ENCODE results near the gene NSD2. TPM values are rescaled to one million over a fixed set of nuclear protein-coding genes. Genes with fewer than 3 reads are reported as not detected.
A peak's percentile ranks its signal among the peaks of the same experiment; 100 is the strongest.
"Not testable (repeated sequence)": the region's sequence is repeated elsewhere in the genome, so short reads cannot be mapped to it uniquely, and the experiment has no call there.

NSD2 gene
- total RNA-seq, 1 donor from 2014 or later: 45.9 TPM

GRCh38 chr4:1899149-1900086 lies 28.2 kb downstream of the NSD2 start:
- DNase-seq (ENCODE audit: low spot score): peak; percentile 73

- DNase-seq (ENCODE audit: low spot score): no peak
Observed at GRCh38 chr4:1900087-1900433, 28.9 kb downstream of the NSD2 start.

GRCh38 chr4:1900624-1901023 lies 29.4 kb downstream of the NSD2 start:
- DNase-seq (ENCODE audit: low spot score): no peak

- no peak for DNase-seq (ENCODE audit: low spot score)
Observed at GRCh38 chr4:1901127-1901526, 29.9 kb downstream of the NSD2 start.

- no peak for DNase-seq (ENCODE audit: low spot score)
Observed at GRCh38 chr4:1902243-1902642, 31.1 kb downstream of the NSD2 start.

GRCh38 chr4:1903035-1903434 lies 31.8 kb downstream of the NSD2 start:
- no peak for DNase-seq (ENCODE audit: low spot score)

- no peak for DNase-seq (ENCODE audit: low spot score)
Observed at GRCh38 chr4:1904042-1904441, 32.8 kb downstream of the NSD2 start.

- DNase-seq (ENCODE audit: low spot score): no peak
Observed at GRCh38 chr4:1907848-1908525, 36.8 kb downstream of the NSD2 start.

- not testable (repeated sequence) for DNase-seq (ENCODE audit: low spot score)
Observed at GRCh38 chr4:1909696-1910095, 38.5 kb downstream of the NSD2 start.

GRCh38 chr4:1910643-1911042 lies 39.5 kb downstream of the NSD2 start:
- peak; percentile 24 for DNase-seq (ENCODE audit: low spot score)

- DNase-seq (ENCODE audit: low spot score): not testable (repeated sequence)
Observed at GRCh38 chr4:1911316-1911715, 40.1 kb downstream of the NSD2 start.

- no peak for DNase-seq (ENCODE audit: low spot score)
Observed at GRCh38 chr4:1922821-1923220, 51.6 kb downstream of the NSD2 start.

- DNase-seq (ENCODE audit: low spot score): no peak
Observed at GRCh38 chr4:1927675-1928074, 56.5 kb downstream of the NSD2 start.

GRCh38 chr4:1928356-1929239 lies 57.4 kb downstream of the NSD2 start:
- DNase-seq (ENCODE audit: low spot score): no peak

- no peak for DNase-seq (ENCODE audit: low spot score)
Observed at GRCh38 chr4:1932736-1933135, 61.5 kb downstream of the NSD2 start.

GRCh38 chr4:1933700-1934099 lies 62.5 kb downstream of the NSD2 start:
- DNase-seq (ENCODE audit: low spot score): no peak

- DNase-seq (ENCODE audit: low spot score): no peak
Observed at GRCh38 chr4:1937550-1937949, 66.4 kb downstream of the NSD2 start.

GRCh38 chr4:1938027-1938426 lies 66.8 kb downstream of the NSD2 start:
- no peak for DNase-seq (ENCODE audit: low spot score)

GRCh38 chr4:1939664-1940509 lies 68.7 kb downstream of the NSD2 start:
- DNase-seq (ENCODE audit: low spot score): no peak

- DNase-seq (ENCODE audit: low spot score): no peak
Observed at GRCh38 chr4:1940566-1940965, 69.4 kb downstream of the NSD2 start.

GRCh38 chr4:1943928-1944327 lies 72.7 kb downstream of the NSD2 start:
- DNase-seq (ENCODE audit: low spot score): no peak

All from mucosa of gallbladder (tissue), 1 donor.